D721Med (cell line): ENCODE measurements around the gene CRISP3.

Experiments
- DNase-seq: peaks from one replicate; pipeline ENCODE4 v3.0.0; 2011; ENCODE audit warnings: low spot score; ENCODE audit not compliant: insufficient read length
- FAIRE-seq: peaks from 2 replicates; lab custom pipeline; 2011; peaks lifted over from hg19 to GRCh38; lab: Jason Lieb, UNC
- TF ChIP-seq, protein P1 (sequence below): IDR thresholded peaks from 2 replicates; pipeline ENCODE4 v1.5.1; 2012; ENCODE audit warnings: mild to moderate bottlenecking, control low read depth; ENCODE audit not compliant: insufficient read depth; ENCODE audit errors: missing control alignments

CRISP3 gene

GRCh38 chr6:49744259-49744658 is at the start of gene CRISP3:
TSS of gene CRISP3 (minus strand) at chr6:49744388. CDS start at chr6:49744367, 21 bp downstream.
- FAIRE-seq: no peak
- TF ChIP-seq, protein P1, sequence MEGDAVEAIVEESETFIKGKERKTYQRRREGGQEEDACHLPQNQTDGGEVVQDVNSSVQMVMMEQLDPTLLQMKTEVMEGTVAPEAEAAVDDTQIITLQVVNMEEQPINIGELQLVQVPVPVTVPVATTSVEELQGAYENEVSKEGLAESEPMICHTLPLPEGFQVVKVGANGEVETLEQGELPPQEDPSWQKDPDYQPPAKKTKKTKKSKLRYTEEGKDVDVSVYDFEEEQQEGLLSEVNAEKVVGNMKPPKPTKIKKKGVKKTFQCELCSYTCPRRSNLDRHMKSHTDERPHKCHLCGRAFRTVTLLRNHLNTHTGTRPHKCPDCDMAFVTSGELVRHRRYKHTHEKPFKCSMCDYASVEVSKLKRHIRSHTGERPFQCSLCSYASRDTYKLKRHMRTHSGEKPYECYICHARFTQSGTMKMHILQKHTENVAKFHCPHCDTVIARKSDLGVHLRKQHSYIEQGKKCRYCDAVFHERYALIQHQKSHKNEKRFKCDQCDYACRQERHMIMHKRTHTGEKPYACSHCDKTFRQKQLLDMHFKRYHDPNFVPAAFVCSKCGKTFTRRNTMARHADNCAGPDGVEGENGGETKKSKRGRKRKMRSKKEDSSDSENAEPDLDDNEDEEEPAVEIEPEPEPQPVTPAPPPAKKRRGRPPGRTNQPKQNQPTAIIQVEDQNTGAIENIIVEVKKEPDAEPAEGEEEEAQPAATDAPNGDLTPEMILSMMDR: no peak
- DNase-seq: no peak

- DNase-seq: no peak
- FAIRE-seq: no peak
- TF ChIP-seq, protein P1: no peak
Measured at GRCh38 chr6:49790341-49790740, 46.2 kb upstream of the CRISP3 start.

GRCh38 chr6:49787176-49787575 is 43.0 kb upstream of the CRISP3 start, which contains the start of gene PGK2:
TSS of gene PGK2 (minus strand) at chr6:49787285. CDS start at chr6:49787187, 98 bp downstream.
- DNase-seq (no peak), FAIRE-seq (no peak)
- TF ChIP-seq, protein P1: no peak

DNA sequence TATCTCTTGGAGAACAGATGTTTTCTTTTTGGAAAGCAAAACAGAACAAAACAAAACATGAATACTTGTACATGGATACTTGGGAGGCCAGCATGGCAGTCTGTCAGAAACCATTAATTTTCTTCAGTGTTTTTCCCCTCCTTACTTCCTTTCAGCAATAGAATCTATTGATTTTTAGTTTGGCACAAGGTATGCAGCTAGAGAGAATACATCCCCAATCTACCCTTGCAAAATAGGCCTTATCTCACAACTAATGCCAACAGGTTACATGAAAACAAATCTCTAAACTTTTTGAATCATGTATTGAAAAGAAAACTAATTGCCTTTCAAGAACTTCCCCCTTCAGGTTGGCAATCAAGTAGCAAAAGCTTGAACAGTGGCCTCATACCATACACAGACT is 40.1 kb upstream of the CRISP3 start:
- TF ChIP-seq, protein P1: no peak
- DNase-seq (no peak), FAIRE-seq (no peak)

GRCh38 chr6:49782725-49783124 is 38.5 kb upstream of the CRISP3 start:
- FAIRE-seq: no peak
- DNase-seq: no peak

GRCh38 chr6:49782293-49782692 is 38.1 kb upstream of the CRISP3 start:
- DNase-seq (no peak), FAIRE-seq (no peak)
- TF ChIP-seq, protein P1: no peak

More at GRCh38 chr6:49782725-49783124, 38.5 kb upstream of the CRISP3 start:
- TF ChIP-seq, protein P1: no peak

- no peak for DNase-seq
- FAIRE-seq: no peak
- TF ChIP-seq, protein P1: no peak
Measured at GRCh38 chr6:49776444-49776843, 32.3 kb upstream of the CRISP3 start.
